RPMI7951 (cell line): ENCODE data around the gene CHST13. TPM values are rescaled to one million over a fixed set of nuclear protein-coding genes. Genes with fewer than 3 reads are reported as not detected.
A peak's percentile ranks its signal among the peaks of the same experiment; 100 is the strongest.

Experiments used
- DNase-seq: peaks from one replicate; pipeline ENCODE4 v3.0.0-alpha.2; 2012; ENCODE audit warnings: low read depth
- total RNA-seq: library from RNA; depleted of rRNA; stranded (reverse); fragments of >200 nt; shearing (Covaris generic); gene quantifications from 2 replicates; pipeline ENCODE4 v1.2.3, GENCODE V29; 2014

Gene CHST13
- total RNA-seq, 1 experiment from 2014 or later, result not detected

DNA sequence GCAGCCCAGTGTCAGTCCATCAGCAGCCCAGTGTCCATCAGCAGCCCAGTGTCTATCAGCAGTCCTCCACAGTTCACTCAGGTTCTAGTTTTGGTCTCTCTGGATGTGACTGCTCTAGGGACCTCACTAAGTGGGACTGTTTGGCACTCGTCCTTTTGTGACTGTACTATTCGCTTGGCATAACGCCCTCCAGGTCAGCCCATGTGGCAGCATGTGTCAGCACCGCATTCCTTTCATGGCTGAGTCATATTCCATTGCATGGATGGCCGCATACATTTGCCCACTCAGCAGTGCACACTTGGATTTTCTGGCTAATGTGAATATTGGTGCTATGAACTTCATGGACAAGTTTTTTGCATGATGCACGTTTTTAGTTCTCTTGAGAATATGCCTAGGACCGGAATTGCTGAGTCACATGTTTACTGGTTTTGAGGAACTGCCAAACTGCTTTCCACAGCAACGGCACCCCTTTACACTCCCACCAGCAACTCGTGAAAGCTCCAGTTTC is 16.4 kb downstream of the CHST13 start:
- DNase-seq, result peak; percentile 93

DNA sequence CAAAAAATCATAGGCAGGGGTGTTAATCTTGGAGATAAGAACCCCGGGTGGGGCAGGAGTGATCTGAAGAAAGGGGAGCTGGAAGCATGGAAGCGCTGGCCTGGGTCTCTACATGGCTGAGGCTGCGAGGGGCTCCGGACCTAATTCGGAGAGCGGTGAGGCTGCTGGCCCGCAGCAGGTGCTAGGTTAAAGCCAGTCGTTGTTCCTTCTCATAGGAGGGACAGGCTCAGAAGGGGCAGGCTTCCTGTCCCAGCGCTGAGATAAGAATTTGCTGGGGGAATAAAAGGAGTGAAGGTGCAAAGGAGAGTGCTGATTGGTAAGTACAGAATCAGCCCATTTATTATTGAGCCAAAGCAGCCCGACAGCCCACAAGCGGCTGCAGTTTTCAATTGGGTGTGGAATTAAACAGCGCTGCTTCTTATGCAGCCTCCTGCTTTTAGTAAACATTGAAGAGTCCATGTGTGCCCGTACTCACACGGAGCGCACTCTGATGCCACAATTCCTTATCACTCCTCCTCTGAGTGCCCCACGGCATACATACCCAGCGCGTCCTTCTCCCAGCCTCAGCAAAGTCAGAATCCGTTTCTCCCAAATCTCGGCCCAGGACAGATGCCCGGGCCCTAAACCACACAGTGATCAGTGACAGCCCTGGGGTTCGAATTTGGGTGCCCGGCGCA is 17.1 kb downstream of the CHST13 start:
- no peak for DNase-seq

DNA sequence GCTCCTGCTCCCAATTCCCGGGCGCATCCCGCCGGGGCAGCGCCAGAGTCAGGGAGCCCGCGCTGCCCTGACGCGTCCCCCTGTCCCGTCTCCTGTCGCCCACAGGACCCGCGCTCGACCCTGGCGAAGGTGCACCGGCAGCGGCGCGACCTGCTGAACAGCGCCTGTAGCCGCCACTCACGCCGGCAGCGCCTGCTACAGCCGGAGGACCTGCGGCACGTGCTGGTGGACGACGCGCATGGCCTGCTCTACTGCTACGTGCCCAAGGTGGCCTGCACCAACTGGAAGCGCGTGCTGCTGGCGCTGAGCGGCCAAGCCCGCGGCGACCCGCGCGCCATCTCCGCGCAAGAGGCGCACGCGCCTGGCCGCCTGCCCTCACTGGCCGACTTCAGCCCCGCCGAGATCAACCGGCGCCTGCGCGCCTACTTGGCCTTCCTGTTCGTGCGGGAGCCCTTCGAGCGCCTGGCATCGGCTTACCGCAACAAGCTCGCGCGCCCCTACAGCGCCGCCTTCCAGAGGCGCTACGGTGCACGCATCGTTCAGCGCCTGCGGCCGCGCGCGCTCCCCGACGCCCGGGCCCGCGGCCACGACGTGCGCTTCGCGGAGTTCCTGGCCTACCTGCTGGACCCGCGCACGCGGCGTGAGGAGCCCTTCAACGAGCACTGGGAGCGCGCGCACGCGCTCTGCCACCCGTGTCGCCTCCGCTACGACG is 17.8 kb downstream of the CHST13 start:
- DNase-seq, result no peak

DNA sequence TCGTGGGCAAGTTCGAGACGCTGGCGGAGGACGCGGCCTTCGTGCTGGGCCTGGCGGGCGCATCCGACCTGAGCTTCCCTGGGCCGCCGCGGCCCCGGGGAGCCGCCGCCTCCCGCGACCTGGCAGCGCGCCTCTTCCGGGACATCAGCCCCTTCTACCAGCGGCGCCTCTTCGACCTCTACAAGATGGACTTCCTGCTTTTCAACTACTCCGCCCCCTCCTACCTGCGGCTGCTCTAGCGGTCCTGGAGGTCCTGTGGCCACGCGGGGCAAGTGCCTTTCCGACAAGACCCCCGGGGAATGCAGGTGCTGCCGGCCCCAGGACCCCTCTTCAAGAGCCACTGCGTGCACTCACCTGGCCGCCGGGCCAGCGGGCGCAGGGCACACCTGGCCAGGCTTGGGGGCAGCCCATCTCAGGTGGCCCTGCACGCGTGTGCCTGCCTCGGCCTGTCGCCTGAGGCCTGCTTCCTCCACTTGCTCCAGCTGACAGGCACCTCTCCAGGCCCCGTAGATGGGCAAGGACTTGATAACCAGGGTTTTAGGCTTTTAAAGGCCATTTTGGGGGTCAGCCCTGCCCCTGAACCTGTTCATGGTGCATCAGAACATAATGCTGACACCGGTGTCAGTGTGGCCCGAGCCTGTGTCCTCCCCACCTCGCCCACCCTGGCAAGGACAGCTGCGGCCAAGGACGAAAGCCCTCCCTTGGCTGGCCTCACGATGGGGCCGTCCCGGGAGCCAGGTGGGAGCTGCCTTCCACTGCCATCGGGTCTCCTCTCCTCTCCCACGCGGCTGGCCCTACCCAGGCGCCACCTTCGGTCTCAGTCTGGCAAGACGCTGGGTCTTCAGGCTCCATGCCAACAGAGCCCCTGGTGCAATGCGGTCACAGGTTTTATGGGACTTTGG is 18.6 kb downstream of the CHST13 start:
- no peak for DNase-seq

DNA sequence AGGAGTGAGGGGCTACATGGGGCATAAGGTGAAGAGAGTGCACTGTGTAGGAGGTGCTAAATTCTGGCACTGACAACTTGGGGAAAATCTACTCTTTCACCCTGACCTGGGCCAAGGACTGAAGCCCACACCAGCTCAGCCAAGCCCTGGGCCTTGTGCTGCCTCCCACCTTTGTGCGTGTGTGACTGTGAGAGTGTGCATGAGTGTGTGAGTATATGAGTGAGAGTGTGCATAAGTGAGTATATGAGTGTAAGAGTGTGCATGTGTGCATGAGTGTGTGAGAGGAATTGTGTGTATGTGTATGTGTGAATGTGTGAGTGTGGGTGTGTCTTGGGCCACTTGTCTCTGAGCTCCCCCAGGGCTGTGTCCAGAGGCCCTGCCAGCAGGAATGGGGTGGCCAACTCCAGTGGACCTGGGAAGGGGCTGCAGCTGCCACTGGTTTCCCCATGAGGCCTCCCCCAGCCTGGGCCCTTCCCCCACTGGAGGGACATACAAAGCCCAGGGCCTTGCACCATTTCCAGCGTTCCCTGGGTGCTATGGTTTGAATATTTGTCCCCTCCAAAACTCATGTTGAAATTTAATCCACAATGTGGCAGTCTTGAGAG is 19.6 kb downstream of the CHST13 start:
- DNase-seq, result no peak

DNA sequence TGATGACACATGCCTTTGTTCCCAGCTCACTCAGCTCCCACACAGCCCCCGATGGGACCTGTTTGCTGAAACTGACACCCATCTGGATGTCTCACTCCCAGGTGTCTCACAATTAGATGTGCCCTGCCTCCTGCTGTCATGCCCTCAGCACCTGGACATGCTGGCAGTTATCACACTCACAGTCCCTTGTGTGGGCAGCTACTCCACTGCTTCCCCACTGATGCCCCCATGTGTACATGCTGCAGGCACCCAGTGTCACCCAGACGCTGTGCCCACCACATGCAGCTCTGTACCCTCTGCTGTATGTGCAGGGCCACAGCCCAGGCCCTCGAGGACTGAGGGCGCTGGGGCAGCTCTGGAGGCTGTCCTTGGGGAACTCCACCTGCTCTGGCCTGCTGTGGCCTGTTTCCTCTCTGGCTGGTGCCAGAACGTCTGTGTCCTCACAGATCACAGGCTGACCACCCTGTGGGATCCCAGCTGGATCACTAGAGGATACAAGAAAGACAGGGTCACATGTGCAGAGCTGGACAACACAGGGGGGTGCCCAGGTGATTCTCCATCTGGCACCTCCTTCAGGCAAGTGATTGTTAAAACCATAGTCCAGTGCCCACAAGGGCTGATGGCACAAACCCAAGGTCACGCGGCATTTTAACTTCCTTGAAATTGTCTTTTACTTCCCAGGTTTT is 20.8 kb downstream of the CHST13 start:
- no peak for DNase-seq

DNA sequence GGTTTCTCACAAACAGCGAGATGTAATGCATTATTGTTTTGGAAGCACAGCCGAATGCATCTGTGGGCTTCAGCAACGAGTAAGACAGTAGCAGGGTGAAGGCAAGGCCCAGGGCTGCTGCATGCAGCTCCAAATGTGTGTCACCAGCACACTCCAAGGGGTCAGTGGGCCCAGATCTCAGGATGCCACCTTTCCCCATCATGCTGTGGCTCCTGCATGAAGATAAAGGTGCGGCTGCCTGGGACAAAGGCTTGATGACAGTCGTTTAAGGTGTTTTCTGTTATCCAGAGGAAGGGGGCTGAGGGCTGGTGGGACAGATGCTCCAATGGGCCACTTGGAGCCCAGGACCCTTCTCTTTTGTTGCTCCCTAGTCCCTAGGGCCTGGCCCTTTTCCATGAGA is 21.6 kb downstream of the CHST13 start:
- no peak for DNase-seq

DNA sequence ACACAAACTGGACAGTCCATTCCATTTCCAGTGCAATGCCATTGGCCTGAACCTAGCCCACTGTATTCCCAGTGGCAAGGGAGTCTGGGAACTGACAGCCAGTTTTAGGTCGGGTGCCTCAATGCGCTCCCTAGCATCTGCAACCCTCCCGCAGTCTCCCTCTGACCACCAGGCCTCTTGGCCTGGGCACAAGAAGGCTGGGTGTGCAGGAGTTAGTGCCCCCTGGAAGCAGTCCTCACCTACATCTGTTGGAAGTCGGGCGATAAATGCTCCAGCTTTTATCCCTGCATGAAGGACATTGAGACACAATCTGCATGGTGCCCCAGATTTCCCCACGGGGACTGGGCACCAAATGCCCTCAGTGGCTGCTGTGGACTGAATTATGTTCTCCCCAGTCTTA is 22.1 kb downstream of the CHST13 start:
- DNase-seq, result no peak

- DNase-seq, result no peak
Observed at GRCh38 chr3:126546549-126547239, 22.7 kb downstream of the CHST13 start.

DNA sequence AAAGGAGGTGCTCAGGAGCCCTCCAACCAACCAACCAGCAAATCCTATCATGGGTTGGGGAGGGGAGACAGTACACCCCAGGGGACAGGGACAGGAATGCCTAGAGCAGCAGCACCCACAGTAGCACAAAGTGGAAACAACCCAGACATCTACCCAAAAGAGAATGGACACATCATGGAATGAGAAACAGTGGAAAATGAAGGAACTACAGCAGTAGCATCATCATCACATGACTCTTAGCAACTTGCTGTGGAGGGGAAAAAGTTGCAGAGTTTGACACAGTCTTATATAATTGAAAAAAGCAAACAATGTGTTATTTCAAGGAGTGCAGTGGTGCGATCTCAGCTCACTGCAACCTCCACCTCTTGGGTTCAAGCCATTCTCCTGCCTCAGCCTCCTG is 23.8 kb downstream of the CHST13 start:
- no peak for DNase-seq

DNA sequence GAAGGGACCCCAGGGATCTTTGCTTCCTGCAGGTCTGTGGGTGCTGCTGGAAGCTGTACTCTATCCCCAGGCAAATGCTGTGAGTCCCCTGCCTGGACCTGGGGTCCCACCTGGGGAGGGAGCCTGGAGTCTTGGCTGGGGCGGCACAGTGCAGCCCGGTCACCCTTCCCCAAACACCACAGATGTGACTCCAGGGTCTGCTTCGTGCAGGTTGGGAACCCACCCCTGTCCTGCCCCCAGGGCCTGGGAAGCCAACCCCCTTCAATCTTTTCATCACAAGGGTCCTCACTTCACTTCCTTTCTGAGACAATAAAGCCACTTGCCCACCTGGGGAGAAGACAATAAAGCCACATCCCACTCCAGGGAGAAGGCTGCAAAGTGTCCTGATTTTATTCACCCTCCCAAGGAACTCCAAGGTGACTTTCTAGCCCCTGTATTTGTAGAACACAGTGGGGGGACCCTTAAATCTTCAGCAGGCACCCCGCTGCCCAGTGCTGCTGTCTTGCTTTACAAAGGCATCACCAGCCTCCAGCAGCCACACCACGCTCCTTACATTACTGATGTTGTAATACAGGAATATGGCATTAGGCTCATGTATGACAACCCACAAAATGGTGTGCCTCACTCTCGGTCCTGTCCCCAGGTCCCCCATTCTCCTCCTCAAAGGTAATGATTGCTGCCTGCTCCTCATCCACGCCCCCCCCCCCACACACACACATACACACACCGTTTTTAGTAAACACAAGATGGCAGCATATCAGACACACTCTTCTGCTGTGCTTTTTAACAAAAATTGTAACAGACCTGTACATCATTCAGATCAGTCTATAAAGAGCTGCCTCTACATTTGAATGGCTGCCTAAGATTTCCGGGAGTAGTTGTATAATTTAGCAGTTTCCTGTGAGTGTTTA is 24.9 kb downstream of the CHST13 start:
- DNase-seq, result no peak

DNA sequence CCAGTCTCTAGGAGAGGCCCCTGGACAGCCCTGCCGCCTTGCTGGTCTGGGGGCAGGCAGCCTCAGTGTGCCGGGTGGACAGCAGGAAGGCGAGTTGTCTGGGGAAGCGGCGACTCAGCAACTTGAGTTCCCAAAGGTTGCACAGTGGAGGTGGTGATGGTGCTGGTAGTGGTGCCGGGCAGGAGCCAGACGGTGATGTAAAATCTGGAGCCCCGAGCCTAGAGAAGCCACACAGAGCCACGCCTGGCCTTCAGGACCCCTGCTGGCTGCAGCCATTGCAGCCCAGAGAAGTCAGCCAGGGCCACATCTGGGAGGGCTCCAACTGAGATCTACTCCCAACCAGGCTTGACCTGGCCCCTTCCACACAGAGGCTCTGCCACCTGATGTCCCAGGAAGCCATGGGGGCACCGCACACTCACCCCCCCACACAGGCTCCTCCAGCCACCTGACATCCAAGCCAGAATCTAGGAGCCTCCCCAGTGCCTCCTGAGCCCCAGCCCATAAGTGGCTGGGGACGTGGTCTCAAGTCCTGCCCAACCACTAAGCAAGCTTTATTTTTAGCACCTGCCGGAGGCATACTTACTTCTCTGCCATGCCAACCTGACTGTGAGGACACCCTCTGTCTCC is 26.0 kb downstream of the CHST13 start:
- DNase-seq, result no peak

GRCh38 chr3:126550488-126551051 is 26.6 kb downstream of the CHST13 start:
- DNase-seq, result no peak

DNA sequence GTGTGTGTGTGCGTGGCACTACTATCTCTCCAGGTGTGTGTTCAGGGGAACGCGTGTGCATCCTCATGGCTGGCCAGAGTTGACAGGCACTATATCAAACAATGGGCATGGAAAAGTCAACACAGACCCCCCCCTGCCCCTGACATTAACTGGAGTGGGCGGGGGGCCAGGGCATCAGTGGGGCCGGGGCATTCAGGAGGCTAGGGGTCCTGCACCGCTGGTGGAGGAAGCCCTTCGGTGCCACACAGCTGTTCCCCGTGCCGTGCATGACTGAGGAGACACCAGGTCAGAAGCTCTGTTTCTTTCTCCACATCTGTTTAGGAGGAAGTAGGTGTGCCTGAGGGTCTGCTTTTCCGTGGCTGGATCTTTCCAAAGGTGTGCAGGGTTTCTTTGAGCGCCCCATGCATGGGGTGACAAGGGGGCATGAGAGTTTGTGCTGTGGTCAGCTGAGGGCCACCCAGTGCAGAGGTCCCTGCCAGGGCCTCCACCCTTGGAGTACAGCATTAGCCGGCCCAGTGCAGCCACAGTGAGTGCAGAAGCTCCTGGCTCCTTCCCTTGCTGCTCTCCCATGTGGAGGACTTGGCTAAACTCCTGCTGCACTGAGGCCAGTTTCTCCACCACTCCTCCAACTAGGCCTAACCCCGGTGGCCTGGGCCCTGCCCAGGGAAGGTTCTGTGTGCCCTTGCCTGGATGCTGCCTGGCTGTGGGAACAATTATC is 27.3 kb downstream of the CHST13 start:
- DNase-seq, result no peak

DNA sequence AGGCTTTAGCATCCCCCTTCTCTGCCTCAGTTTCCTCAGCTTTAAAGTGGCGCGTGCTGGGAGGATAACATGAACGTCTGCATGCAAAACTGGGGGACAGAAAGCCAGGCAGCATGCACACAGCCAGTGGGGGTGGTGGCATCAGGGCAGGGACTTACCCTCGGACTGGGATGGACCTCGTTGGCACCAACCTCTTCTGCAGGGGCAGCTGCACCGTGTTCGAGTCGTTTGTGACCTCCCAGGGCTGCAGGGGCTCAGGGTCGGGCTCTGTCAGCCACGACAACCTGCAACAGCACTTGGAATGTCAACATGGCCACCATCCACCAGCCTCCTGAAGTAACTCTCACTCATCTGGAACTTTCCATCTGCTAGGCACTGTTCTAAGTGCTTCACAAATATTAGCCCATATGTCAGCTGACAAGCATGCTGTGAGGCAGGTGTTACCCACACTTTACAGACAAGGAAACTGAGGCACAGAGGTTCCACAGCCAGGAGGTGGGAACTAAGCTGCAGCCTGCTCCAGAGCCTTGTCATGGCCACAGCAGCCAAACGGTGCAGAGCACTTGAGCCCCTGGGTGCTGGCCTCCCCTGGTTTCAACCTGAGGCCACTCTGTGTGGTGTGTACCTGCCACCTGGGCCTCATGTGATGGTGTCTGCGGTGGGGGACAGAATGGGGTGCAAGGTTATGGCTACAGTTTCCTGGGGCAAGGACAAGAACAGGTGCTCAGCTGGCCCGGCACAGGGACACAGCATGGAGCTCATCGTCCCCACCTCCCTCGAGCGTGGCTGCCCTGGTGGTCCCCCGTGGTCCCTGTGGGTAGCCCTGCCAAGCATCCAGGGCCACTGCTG is 28.1 kb downstream of the CHST13 start:
- DNase-seq, result no peak

- no peak for DNase-seq
Observed at GRCh38 chr3:126552688-126553283, 28.8 kb downstream of the CHST13 start.
